Lung (tissue), 12 donors: Measurements from ENCODE around the gene ADAMTS2. TPM values are rescaled to one million over a fixed set of nuclear protein-coding genes. Genes with fewer than 3 reads are reported as not detected.

ENCODE experiments used
- ATAC-seq: fragments of 200-7000 bp; cut with Tn5 transposase; one replicate; pipeline ENCODE4 v1.9.1; 2020; ENCODE audit warnings: moderate number of reproducible peaks; ENCODE audit not compliant: insufficient read depth, low FRiP score
- DNase-seq, 3 donors: peaks; one replicate each; pipeline ENCODE4 v3.0.0-alpha.2; 2013 to 2017
- H3K27ac ChIP-seq, 2 donors: one replicate each; pipeline ENCODE4 v1.5.1; 2013; ENCODE audit warnings: mild to moderate bottlenecking in 2 of 2, moderate library complexity in 2 of 2, control low read depth in 1 of 2, inconsistent platforms in 1 of 2, low read depth in 1 of 2, low read length in 1 of 2
- H3K27me3 ChIP-seq, 3 donors: one replicate each; pipeline ENCODE4 v1.5.1; 2013; ENCODE audit warnings: low read length in 2 of 3; ENCODE audit not compliant: control insufficient read depth in 3 of 3, insufficient read depth in 3 of 3
- H3K36me3 ChIP-seq, 4 donors: one replicate each; pipeline ENCODE4 v1.5.1; 2013; ENCODE audit warnings: low read length in 4 of 4, mild to moderate bottlenecking in 1 of 4, moderate library complexity in 1 of 4; ENCODE audit not compliant: control insufficient read depth in 4 of 4, insufficient read depth in 4 of 4
- H3K4me1 ChIP-seq, 5 donors: one replicate each; pipeline ENCODE4 v1.5.1; 2013; ENCODE audit warnings: low read length in 5 of 5, mild to moderate bottlenecking in 2 of 5, moderate library complexity in 1 of 5; ENCODE audit not compliant: control insufficient read depth in 5 of 5, insufficient read depth in 5 of 5
- H3K4me3 ChIP-seq: one replicate; pipeline ENCODE4 v1.5.1; 2013; ENCODE audit warnings: mild to moderate bottlenecking, control low read depth, moderate library complexity
- H3K9ac ChIP-seq, 2 donors: one replicate each; pipeline ENCODE4 v1.5.1; 2013; ENCODE audit warnings: low read length in 2 of 2, control low read depth in 1 of 2; ENCODE audit not compliant: insufficient read depth in 1 of 2
- H3K9me3 ChIP-seq, 4 donors: one replicate each; pipeline ENCODE4 v1.5.1; 2013; ENCODE audit warnings: low read length in 3 of 4, mild to moderate bottlenecking in 1 of 4, moderate library complexity in 1 of 4; ENCODE audit not compliant: control insufficient read depth in 4 of 4, insufficient read depth in 3 of 4
- CTCF ChIP-seq: IDR thresholded peaks from 2 replicates; pipeline ENCODE4 v1.5.1; 2012; ENCODE audit warnings: mild to moderate bottlenecking; ENCODE audit errors: control extremely low read depth, extremely low read depth
- WGBS, 2 donors: extraction: QIAGEN DNeasy Blood & Tissue Kit; methylation state at CpG; one replicate each; pipeline ENCODE4 v1.1.7; 2013; 5-methylcytosine and 5-hydroxymethylcytosine counted together
- polyA plus RNA-seq, 2 donors: library from polyadenylated mRNA; stranded (reverse); fragments of 200-250 nt; gene quantifications; one replicate each; pipeline ENCODE4 v1.2.1, GENCODE V29; 2013
- total RNA-seq, 2 donors: library from RNA; depleted of rRNA in 1 of 2; stranded (reverse); fragments of >200 nt in 1 of 2; gene quantifications; one replicate each; pipeline ENCODE4 v1.2.1, GENCODE V29; 2014 to 2021
- donor health status: control.
- donor health status: control.
- donor health status: Bipolar disorder and iron deficiency.
- donor health status: healthy.
- donor health status: DM: yes; HTN: yes; CAD: no.

The ADAMTS2 gene
- total and polyA plus RNA-seq, 4 donors: 9.3 to 45.5 (median 28.7) TPM

DNA sequence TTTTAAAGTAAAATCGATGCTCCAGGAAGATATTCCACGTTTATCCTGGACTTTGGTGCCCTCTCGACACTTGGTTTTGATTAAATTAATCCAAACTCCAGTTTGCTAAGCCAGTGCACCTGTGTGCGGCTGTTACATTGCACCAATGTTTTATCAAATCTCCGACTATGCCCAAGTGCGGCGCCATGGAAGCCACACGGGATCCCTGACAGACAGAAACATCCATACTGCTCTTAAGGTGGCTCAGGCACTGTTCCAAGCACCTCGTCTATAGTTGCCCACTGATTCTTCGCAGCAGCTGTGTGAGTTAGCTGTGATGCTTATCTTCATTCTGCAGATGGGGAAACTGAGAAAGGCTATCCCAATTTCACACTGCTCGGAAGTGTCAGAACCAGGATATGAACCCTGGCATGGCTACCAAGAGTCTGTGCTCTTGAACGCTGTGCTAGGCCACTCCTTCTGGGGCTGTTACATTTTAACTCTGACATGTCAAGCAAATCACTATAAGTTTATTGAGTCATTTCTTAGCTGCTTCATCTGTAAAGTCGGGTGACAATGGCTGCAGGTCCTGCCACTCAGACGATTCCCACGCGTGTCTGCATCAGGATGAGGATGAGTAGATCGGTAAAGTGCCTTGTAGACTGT lies 113.0 kb downstream of the ADAMTS2 start:
- 76 to 82% methylated on average over 17 of the region's 17 CpGs for WGBS, 2 donors

DNA sequence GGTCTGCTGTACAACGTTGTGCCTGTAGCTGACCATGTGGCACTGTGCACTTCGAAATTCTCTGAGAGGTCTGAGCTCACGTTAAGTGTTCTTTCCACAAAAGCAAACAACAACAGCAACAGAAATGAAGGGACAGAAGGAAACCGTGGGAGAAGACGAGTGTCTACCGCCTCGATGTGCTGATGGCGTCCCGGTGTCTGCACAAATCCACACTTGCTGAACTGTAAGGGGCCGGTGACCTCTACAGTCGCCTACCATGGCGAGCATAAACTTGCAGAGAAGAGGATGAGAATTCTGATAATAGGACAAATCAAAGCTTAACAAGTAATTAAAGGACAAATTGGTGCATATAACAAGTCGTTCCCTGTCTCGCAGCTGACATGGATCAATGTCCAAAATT lies 114.0 kb downstream of the ADAMTS2 start:
- 76 to 83% methylated on average over 14 of the region's 14 CpGs for WGBS, 2 donors
- no peaks in the 10 kb centered on the region for H3K36me3 ChIP-seq
- no peak overlapping the region for H3K27ac ChIP-seq
- ATAC-seq (no peak), DNase-seq (no peak)
- TF ChIP-seq CTCF: no peak
- H3K4me3 ChIP-seq: no peak overlapping the region
- H3K9ac ChIP-seq: no peak overlapping the region
- H3K27me3 ChIP-seq: no peaks in the 10 kb centered on the region
- peaks cover 0 to 25% (median 8%) of the 10 kb centered on the region in 5 donors for H3K4me1 ChIP-seq
- peaks cover 0 to 5% (median 0%) of the 10 kb centered on the region in 4 donors for H3K9me3 ChIP-seq

More for the DNA sequence above, 113.0 kb downstream of the ADAMTS2 start:
- no peak for DNase-seq
- no peaks in the 10 kb centered on the region for H3K27me3 ChIP-seq
- TF ChIP-seq CTCF: no peak
- peaks cover 0 to 19% (median 0%) of the 10 kb centered on the region in 5 donors for H3K4me1 ChIP-seq
- H3K9me3 ChIP-seq: peaks cover 0 to 8% (median 0%) of the 10 kb centered on the region in 4 donors
- H3K4me3 ChIP-seq: no peak overlapping the region
- no peak overlapping the region for H3K27ac ChIP-seq
- ATAC-seq: no peak
- H3K9ac ChIP-seq: no peak overlapping the region
- H3K36me3 ChIP-seq: no peaks in the 10 kb centered on the region

DNA sequence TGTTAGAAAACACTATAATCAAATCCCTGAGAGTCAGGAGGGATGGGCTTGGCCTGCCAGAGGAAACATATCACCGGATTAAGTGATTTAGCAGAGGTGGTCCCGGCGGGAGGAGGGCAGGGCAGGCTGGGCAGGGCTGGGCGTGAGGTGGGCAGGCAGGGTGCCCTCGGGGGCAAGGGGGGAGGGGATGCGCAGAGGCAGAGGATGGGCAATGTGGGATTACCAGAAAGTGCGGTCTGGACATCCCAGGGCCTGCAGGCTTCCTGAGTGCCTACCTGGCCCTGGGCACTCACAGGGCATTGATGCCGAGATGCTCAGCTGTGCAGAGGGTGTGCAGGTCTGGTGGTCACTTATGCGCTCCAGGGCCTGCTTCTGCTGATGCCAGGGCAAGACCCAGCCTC lies 115.2 kb downstream of the ADAMTS2 start:
- Histone ChIP-seq H3K9me3 (peaks cover 0 to 2% (median 0%) of the 10 kb centered on the region in 4 donors), H3K27me3 (no peaks in the 10 kb centered on the region), H3K9ac (no peak overlapping the region), H3K36me3 (no peaks in the 10 kb centered on the region), H3K27ac (no peak overlapping the region), H3K4me3 (no peak overlapping the region), H3K4me1 (peaks cover 0 to 25% (median 8%) of the 10 kb centered on the region in 5 donors)
- WGBS, 2 donors: 76 to 85% methylated on average over 9 of the region's 9 CpGs
- DNase-seq: no peak
- no peak for ATAC-seq
- no peak for TF ChIP-seq CTCF
